Body of pancreas (tissue), 4 donors: ENCODE data around the gene MED26. TPM values are rescaled to one million over a fixed set of nuclear protein-coding genes. Genes with fewer than 3 reads are reported as not detected.

Experiments used
- ATAC-seq: fragments of 150-250 bp; one replicate; pipeline ENCODE4 v1.9.1; 2016
- DNase-seq, 4 donors: peaks; one replicate each; pipeline ENCODE4 v3.0.0-alpha.2; 2019
- H3K27ac ChIP-seq, 4 donors: fragments of 200-600 bp; sonication (generic); 1 replicate in 3 of 4; 2 replicates in 1 of 4; pipeline versions ENCODE4 v1.5.1 to v1.6.1; 2016 to 2019; ENCODE audit warnings: mild to moderate bottlenecking in 1 of 4, mixed read lengths in 1 of 4, moderate library complexity in 1 of 4
- H3K27me3 ChIP-seq, 2 donors: fragments of 200-600 bp; sonication (generic); one replicate each; pipeline ENCODE4 v1.6.0; 2016; ENCODE audit warnings: mild to moderate bottlenecking in 1 of 2
- H3K36me3 ChIP-seq, 2 donors: fragments of 200-600 bp; sonication (generic); replicated peaks in 1 of 2; 2 replicates each; pipeline ENCODE4 v1.5.1; 2016; ENCODE audit warnings: low read depth in 2 of 2; ENCODE audit not compliant: insufficient read depth in 1 of 2
- H3K4me1 ChIP-seq: fragments of 200-600 bp; sonication (generic); one replicate; pipeline ENCODE4 v1.6.0; 2016
- H3K4me3 ChIP-seq, 2 donors: fragments of 200-600 bp; sonication (generic); 1 replicate in 1 of 2; 2 replicates in 1 of 2; pipeline ENCODE4 v1.5.1; 2016 to 2019
- H3K9me3 ChIP-seq, 3 donors: fragments of 200-600 bp; sonication (generic); 1 replicate in 2 of 3; 2 replicates in 1 of 3; pipeline ENCODE4 v1.5.1; 2016
- CTCF ChIP-seq, 7 experiments: fragments of 450-650 bp in 4 of 7; fragments of 200-600 bp in 3 of 7; sonication (generic) in 3 of 7; IDR thresholded peaks; one replicate each; pipeline ENCODE4 v1.5.1; 2016 to 2019; ENCODE audit warnings: antibody characterized with exemption in 7 of 7
- POLR2A ChIP-seq, 3 donors: fragments of 450-650 bp; IDR thresholded peaks; one replicate each; pipeline ENCODE4 v1.6.1; 2016; ENCODE audit warnings: antibody characterized with exemption in 3 of 3, mild to moderate bottlenecking in 2 of 3
- WGBS, 2 donors: methylation state at CpG; one replicate each; pipeline ENCODE4 v1.1.5; 2017; 5-methylcytosine and 5-hydroxymethylcytosine counted together
- intact Hi-C: fragments of 100-400 bp; cut with DNase I; formaldehyde crosslinking; loops from one replicate; pipeline ENCODE4 v1.15.1; 2023
- total RNA-seq, 2 donors: library from RNA; depleted of rRNA; stranded (reverse); fragments of >200 nt; gene quantifications; one replicate each; pipeline ENCODE4 v1.1.0, GENCODE V29; 2016

The MED26 gene
- total RNA-seq, 2 donors from 2014 or later, result 4.9 to 8.2 TPM

GRCh38 chr19:16661480-16662034 is 33.6 kb upstream of the MED26 start:
- DNase-seq (peak; percentile 16 to 37 (median 28)), ATAC-seq (no peak)
- Histone ChIP-seq H3K36me3 (peaks cover 0 to 10% of the 10 kb centered on the region in 2 donors), H3K27ac (peak overlapping the region in 3 of 4 donors; percentile 23 to 66 (median 57)), H3K4me1 (peaks cover 35% of the 10 kb centered on the region), H3K4me3 (peak overlapping the region; percentile 38 to 66), H3K27me3 (no peaks in the 10 kb centered on the region), H3K9me3 (no peaks in the 10 kb centered on the region)
- 1 to 4% methylated on average over 12 to 31 of the region's 31 CpGs for WGBS, 2 donors
- intact Hi-C loops, result no loop called here
- TF ChIP-seq POLR2A (IDR thresholded peaks at IDR 0.05) (no peak), CTCF (IDR thresholded peaks at IDR 0.05) (no peak)

- H3K9me3 ChIP-seq, result no peaks in the 10 kb centered on the region
- DNase-seq (peak; percentile 41 to 66 (median 46)), ATAC-seq (peak; percentile 25)
- 1 to 3% methylated on average over 9 to 37 of the region's 76 CpGs for WGBS, 2 donors
- no peaks in the 10 kb centered on the region for H3K27me3 ChIP-seq
- H3K27ac ChIP-seq, result peak within 1 kb of the TSS; percentile 83 to 93 (median 86)
- intact Hi-C loops, result no loop called here
- peaks cover 35% of the 10 kb centered on the region for H3K4me1 ChIP-seq
- H3K4me3 ChIP-seq, result peak within 1 kb of the TSS; percentile 66 to 88
- TF ChIP-seq POLR2A (IDR thresholded peaks at IDR 0.05), result peak in 2 of 3 donors; percentile 27 to 43
- no peak for TF ChIP-seq CTCF (IDR thresholded peaks at IDR 0.05)
- peaks cover 0 to 13% of the 10 kb centered on the region in 2 donors for H3K36me3 ChIP-seq
Observed at GRCh38 chr19:16660763-16661479, 32.9 kb upstream of the MED26 start, which contains the start of gene TMEM38A. Gene TMEM38A, plus strand, starts transcription at chr19:16661139. Its CDS starts 79 bp downstream, at chr19:16661218.

- ATAC-seq, result peak; percentile 98
- Histone ChIP-seq H3K27ac (peak within 1 kb of the TSS; percentile 83 to 93 (median 86)), H3K4me1 (peaks cover 35% of the 10 kb centered on the region), H3K9me3 (no peaks in the 10 kb centered on the region), H3K27me3 (no peaks in the 10 kb centered on the region), H3K36me3 (peaks cover 0 to 17% of the 10 kb centered on the region in 2 donors), H3K4me3 (peak within 1 kb of the TSS; percentile 66 to 88)
- 0 to 1% methylated on average over 30 to 60 of the region's 60 CpGs for WGBS, 2 donors
- peak; percentile 98 to 99 (median 99) for DNase-seq
- intact Hi-C loops, result no loop called here
- peak; percentile 31 to 94 (median 81) for TF ChIP-seq POLR2A (IDR thresholded peaks at IDR 0.05)
- peak in 2 of 7 experiments; percentile 39 to 47 for TF ChIP-seq CTCF (IDR thresholded peaks at IDR 0.05)
Observed at GRCh38 chr19:16659832-16660708, 32.1 kb upstream of the MED26 start, which contains the start of gene SMIM7. Gene SMIM7, minus strand, starts transcription at chr19:16660144. Its CDS starts 34 bp downstream, at chr19:16660110.

GRCh38 chr19:16659464-16659831 is 31.4 kb upstream of the MED26 start:
- peak overlapping the region; percentile 60 to 88 for H3K4me3 ChIP-seq
- TF ChIP-seq POLR2A (IDR thresholded peaks at IDR 0.05), result no peak
- no peak for TF ChIP-seq CTCF (IDR thresholded peaks at IDR 0.05)
- 2 to 11% methylated on average over 7 to 14 of the region's 14 CpGs for WGBS, 2 donors
- H3K27me3 ChIP-seq, result no peaks in the 10 kb centered on the region
- peaks cover 35% of the 10 kb centered on the region for H3K4me1 ChIP-seq
- DNase-seq (no peak), ATAC-seq (no peak)
- peak overlapping the region; percentile 83 to 93 (median 86) for H3K27ac ChIP-seq
- peaks cover 0 to 20% of the 10 kb centered on the region in 2 donors for H3K36me3 ChIP-seq
- intact Hi-C loops, result no loop called here
- no peaks in the 10 kb centered on the region for H3K9me3 ChIP-seq
